PFSK-1 (cell line): Measurements from ENCODE around the gene PRSS1.

Experiments used
- FOXP2 ChIP-seq: optimal IDR thresholded peaks from 2 replicates; pipeline ENCODE3; 2011; ENCODE audit warnings: borderline replicate concordance, control low read depth, inconsistent platforms; ENCODE audit not compliant: insufficient read depth; ENCODE audit errors: extremely low read length, extremely low read depth
- POLR2AphosphoS5 ChIP-seq: IDR thresholded peaks from 2 replicates; pipeline ENCODE4 v1.6.1; 2012; ENCODE audit warnings: low read depth, mild to moderate bottlenecking, control low read depth, low read length, moderate library complexity
- REST ChIP-seq, 2 experiments: IDR thresholded peaks; 2 replicates each; pipeline versions ENCODE4 v1.6.1 to v1.8.0; 2011 to 2012; ENCODE audit warnings: low read depth in 2 of 2, low read length in 2 of 2, control low read depth in 1 of 2, inconsistent platforms in 1 of 2, mild to moderate bottlenecking in 1 of 2, moderate library complexity in 1 of 2; ENCODE audit not compliant: insufficient read depth in 1 of 2
- SIN3A ChIP-seq: IDR thresholded peaks from 2 replicates; pipeline ENCODE4 v1.6.1; 2012; ENCODE audit warnings: mild to moderate bottlenecking, low read length, moderate library complexity, borderline replicate concordance; ENCODE audit not compliant: insufficient read depth
- TAF1 ChIP-seq: IDR thresholded peaks from 2 replicates; pipeline ENCODE4 v1.6.1; 2012; ENCODE audit warnings: low read length, control low read depth, borderline replicate concordance; ENCODE audit not compliant: insufficient read depth

PRSS1 gene

GRCh38 chr7:142750321-142750938 is 1.2 kb downstream of the PRSS1 start:
- TF ChIP-seq TAF1 = no peak
- no peak for TF ChIP-seq FOXP2
- no peak for TF ChIP-seq REST (IDR thresholded peaks at IDR 0.05; ENCODE audit: insufficient read depth in 1 of 2, low read depth in 2 of 2, low read length in 2 of 2)
- no peak for TF ChIP-seq POLR2AphosphoS5
- no peak for TF ChIP-seq SIN3A

- TF ChIP-seq REST (IDR thresholded peaks at IDR 0.05; ENCODE audit: insufficient read depth in 1 of 2, low read depth in 2 of 2, low read length in 2 of 2) (no peak), FOXP2 (no peak), SIN3A (no peak), TAF1 (no peak), POLR2AphosphoS5 (no peak)
These were observed 3.3 kb downstream of the PRSS1 start for GRCh38 chr7:142752376-142753225.

- no peak for TF ChIP-seq REST (IDR thresholded peaks at IDR 0.05; ENCODE audit: insufficient read depth in 1 of 2, low read depth in 2 of 2, low read length in 2 of 2)
- TF ChIP-seq TAF1 = no peak
- no peak for TF ChIP-seq SIN3A
- TF ChIP-seq FOXP2 = no peak
- no peak for TF ChIP-seq POLR2AphosphoS5
These were observed 4.1 kb downstream of the PRSS1 start for GRCh38 chr7:142753366-142753765.

- no peak for TF ChIP-seq POLR2AphosphoS5
These were observed 5.7 kb downstream of the PRSS1 start for GRCh38 chr7:142754681-142755575.

- TF ChIP-seq FOXP2 (no peak), POLR2AphosphoS5 (no peak), REST (IDR thresholded peaks at IDR 0.05; ENCODE audit: insufficient read depth in 1 of 2, low read depth in 2 of 2, low read length in 2 of 2) (no peak), TAF1 (no peak), SIN3A (no peak)
These were observed 10.2 kb downstream of the PRSS1 start for GRCh38 chr7:142759433-142759832.
